Thyroid gland (tissue), 4 donors: ENCODE measurements around the gene PKNOX2. TPM values are rescaled to one million over a fixed set of nuclear protein-coding genes. Genes with fewer than 3 reads are reported as not detected.

Experiments
- DNase-seq, 2 donors: peaks; one replicate each; pipeline ENCODE4 v3.0.0-alpha.2; 2019
- H3K27ac ChIP-seq, 3 donors: fragments of 200-600 bp; sonication (generic); 1 replicate in 2 of 3; 2 replicates in 1 of 3; pipeline ENCODE4 v1.5.1; 2016 to 2019; ENCODE audit warnings: mild to moderate bottlenecking in 1 of 3, moderate library complexity in 1 of 3
- H3K27me3 ChIP-seq: fragments of 200-600 bp; sonication (generic); one replicate; pipeline ENCODE4 v1.5.1; 2019
- H3K36me3 ChIP-seq, 2 donors: fragments of 200-600 bp; sonication (generic); one replicate each; pipeline ENCODE4 v1.5.1; 2016 to 2019
- H3K4me1 ChIP-seq, 2 donors: fragments of 200-600 bp; sonication (generic); one replicate each; pipeline ENCODE4 v1.5.1; 2017 to 2019
- H3K4me3 ChIP-seq, 3 donors: fragments of 200-600 bp; sonication (generic); replicated peaks in 1 of 3; 1 replicate in 2 of 3; 2 replicates in 1 of 3; pipeline ENCODE4 v1.5.1; 2016; ENCODE audit warnings: mild to moderate bottlenecking in 1 of 3
- H3K9me3 ChIP-seq: fragments of 200-600 bp; sonication (generic); one replicate; pipeline ENCODE4 v1.5.1; 2017
- POLR2A ChIP-seq, 2 donors: fragments of 450-650 bp; IDR thresholded peaks; one replicate each; pipeline ENCODE4 v1.6.1; 2017; ENCODE audit warnings: antibody characterized with exemption in 2 of 2, mild to moderate bottlenecking in 2 of 2, moderate library complexity in 1 of 2
- WGBS, 2 donors: methylation state at CpG; one replicate each; pipeline ENCODE4 v1.1.5; 2017; 5-methylcytosine and 5-hydroxymethylcytosine counted together
- intact Hi-C: fragments of 100-400 bp; cut with DNase I; formaldehyde crosslinking; loops from one replicate; pipeline ENCODE4 v1.15.1; 2023
- total RNA-seq, 4 donors: library from RNA; depleted of rRNA; stranded (reverse); fragments of >200 nt; gene quantifications; one replicate each; pipeline ENCODE4 v1.2.3, GENCODE V29; 2016
- TF ChIP-seq, protein P1 (sequence below), 6 experiments: fragments of 200-600 bp in 3 of 6; fragments of 450-650 bp in 3 of 6; sonication (generic) in 3 of 6; IDR thresholded peaks; one replicate each; pipeline ENCODE4 v1.5.1; 2016 to 2019; ENCODE audit warnings: antibody characterized with exemption in 6 of 6, mild to moderate bottlenecking in 2 of 6, inconsistent platforms in 1 of 6, moderate library complexity in 1 of 6

PKNOX2 gene
- total RNA-seq, 4 donors from 2014 or later, result 6.3 to 28.0 (median 18.7) TPM

- Histone ChIP-seq H3K9me3 (no peaks in the 10 kb centered on the region), H3K36me3 (no peaks in the 10 kb centered on the region), H3K27me3 (no peaks in the 10 kb centered on the region), H3K4me1 (no peaks in the 10 kb centered on the region), H3K27ac (no peak overlapping the region), H3K4me3 (no peak overlapping the region)
- 85 to 91% methylated on average over 7 of the region's 7 CpGs for WGBS, 2 donors
- no peak for DNase-seq
- TF ChIP-seq, protein P1, sequence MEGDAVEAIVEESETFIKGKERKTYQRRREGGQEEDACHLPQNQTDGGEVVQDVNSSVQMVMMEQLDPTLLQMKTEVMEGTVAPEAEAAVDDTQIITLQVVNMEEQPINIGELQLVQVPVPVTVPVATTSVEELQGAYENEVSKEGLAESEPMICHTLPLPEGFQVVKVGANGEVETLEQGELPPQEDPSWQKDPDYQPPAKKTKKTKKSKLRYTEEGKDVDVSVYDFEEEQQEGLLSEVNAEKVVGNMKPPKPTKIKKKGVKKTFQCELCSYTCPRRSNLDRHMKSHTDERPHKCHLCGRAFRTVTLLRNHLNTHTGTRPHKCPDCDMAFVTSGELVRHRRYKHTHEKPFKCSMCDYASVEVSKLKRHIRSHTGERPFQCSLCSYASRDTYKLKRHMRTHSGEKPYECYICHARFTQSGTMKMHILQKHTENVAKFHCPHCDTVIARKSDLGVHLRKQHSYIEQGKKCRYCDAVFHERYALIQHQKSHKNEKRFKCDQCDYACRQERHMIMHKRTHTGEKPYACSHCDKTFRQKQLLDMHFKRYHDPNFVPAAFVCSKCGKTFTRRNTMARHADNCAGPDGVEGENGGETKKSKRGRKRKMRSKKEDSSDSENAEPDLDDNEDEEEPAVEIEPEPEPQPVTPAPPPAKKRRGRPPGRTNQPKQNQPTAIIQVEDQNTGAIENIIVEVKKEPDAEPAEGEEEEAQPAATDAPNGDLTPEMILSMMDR (IDR thresholded peaks at IDR 0.05), result no peak
- TF ChIP-seq POLR2A (IDR thresholded peaks at IDR 0.05), result no peak
- intact Hi-C loops, result no loop called here
These were observed 163.1 kb downstream of the PKNOX2 start for GRCh38 chr11:125327518-125328224.

DNA sequence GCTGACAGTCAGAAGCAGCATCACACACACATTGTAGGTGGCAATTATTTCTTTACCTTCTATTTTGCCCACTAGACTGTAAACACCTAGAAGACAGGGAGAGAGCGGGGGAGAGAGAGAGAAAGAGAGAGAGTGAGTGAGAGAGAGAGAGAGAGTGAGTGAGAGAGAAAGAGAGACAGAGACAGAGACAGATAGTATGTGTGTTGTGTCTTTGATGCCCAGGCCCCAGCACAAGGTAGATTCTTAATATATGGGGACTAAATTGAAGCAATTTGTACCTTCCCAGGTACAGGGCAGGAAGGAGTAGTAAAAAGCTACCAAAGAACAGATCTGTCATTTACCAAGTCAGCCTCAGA, 163.7 kb downstream of the PKNOX2 start:
- DNase-seq, result no peak
- intact Hi-C loops, result no loop called here
- 92 to 95% methylated on average over 1 of the region's 1 CpG for WGBS, 2 donors

GRCh38 chr11:125329786-125330185, 165.2 kb downstream of the PKNOX2 start:
- Histone ChIP-seq H3K27me3 (no peaks in the 10 kb centered on the region), H3K36me3 (no peaks in the 10 kb centered on the region), H3K4me3 (no peak overlapping the region), H3K4me1 (no peaks in the 10 kb centered on the region), H3K9me3 (no peaks in the 10 kb centered on the region), H3K27ac (no peak overlapping the region)
- intact Hi-C loops, result no loop called here
- no peak for DNase-seq
- no peak for TF ChIP-seq POLR2A (IDR thresholded peaks at IDR 0.05)
- 77 to 81% methylated on average over 9 of the region's 9 CpGs for WGBS, 2 donors

More for the DNA sequence above, 163.7 kb downstream of the PKNOX2 start:
- H3K27me3 ChIP-seq, result no peaks in the 10 kb centered on the region
- no peaks in the 10 kb centered on the region for H3K36me3 ChIP-seq
- no peaks in the 10 kb centered on the region for H3K9me3 ChIP-seq
- no peak overlapping the region for H3K4me3 ChIP-seq
- TF ChIP-seq, protein P1 (IDR thresholded peaks at IDR 0.05), result no peak
- no peak for TF ChIP-seq POLR2A (IDR thresholded peaks at IDR 0.05)
- no peaks in the 10 kb centered on the region for H3K4me1 ChIP-seq
- H3K27ac ChIP-seq, result no peak overlapping the region

DNA sequence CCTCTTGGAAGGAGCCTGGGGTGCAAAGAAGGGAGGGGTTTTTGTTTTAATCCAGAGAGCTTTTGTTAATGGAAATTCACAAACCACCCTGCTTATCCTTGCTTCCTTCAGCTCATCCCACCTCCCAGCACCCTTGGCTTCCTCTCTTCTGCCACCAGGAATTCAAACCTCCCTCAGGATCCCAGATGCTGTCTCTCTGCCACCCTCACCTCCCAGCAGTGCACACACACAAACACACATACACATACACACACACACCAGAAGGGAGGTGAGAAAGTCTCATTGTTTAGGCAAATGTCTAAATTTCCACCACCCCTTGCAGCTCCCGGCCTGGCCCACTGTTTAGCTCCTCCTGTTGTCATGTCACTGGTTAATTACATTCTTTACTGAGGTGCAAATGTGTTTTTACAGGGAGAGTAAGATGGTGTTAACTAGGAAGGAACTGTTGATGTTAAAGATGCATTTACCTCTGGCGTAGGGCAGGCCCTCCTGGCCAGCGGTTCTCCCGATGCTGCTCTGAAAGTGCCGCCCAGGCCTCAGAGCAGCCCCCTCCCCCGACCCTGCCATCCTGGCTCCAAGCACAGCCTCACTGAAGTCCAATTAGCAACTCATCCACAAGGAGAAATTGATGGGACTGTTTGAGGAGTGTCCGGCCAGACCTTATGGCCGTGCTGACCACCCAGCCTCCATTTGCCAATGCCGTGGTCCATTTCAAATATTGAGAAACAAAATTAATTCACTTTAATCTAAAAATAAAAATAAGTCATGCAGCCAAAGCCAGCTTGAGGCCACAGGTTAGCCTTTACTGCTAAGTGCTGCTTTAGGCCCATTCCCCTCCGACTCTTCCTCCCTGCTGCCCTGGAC, 166.1 kb downstream of the PKNOX2 start:
- no peaks in the 10 kb centered on the region for H3K4me1 ChIP-seq
- H3K9me3 ChIP-seq, result no peaks in the 10 kb centered on the region
- H3K36me3 ChIP-seq, result no peaks in the 10 kb centered on the region
- H3K27me3 ChIP-seq, result no peaks in the 10 kb centered on the region
- H3K4me3 ChIP-seq, result no peak overlapping the region
- TF ChIP-seq, protein P1 (IDR thresholded peaks at IDR 0.05), result no peak
- no peak for TF ChIP-seq POLR2A (IDR thresholded peaks at IDR 0.05)
- intact Hi-C loops, result no loop called here
- 94 to 96% methylated on average over 10 of the region's 10 CpGs for WGBS, 2 donors
- no peak overlapping the region for H3K27ac ChIP-seq
- DNase-seq, result no peak

- DNase-seq, result no peak
- Histone ChIP-seq H3K27me3 (no peaks in the 10 kb centered on the region), H3K4me3 (no peak overlapping the region), H3K4me1 (no peaks in the 10 kb centered on the region), H3K9me3 (no peaks in the 10 kb centered on the region), H3K36me3 (no peaks in the 10 kb centered on the region), H3K27ac (no peak overlapping the region)
- 76 to 83% methylated on average over 9 of the region's 9 CpGs for WGBS, 2 donors
- intact Hi-C loops, result no loop called here
- TF ChIP-seq, protein P1 (IDR thresholded peaks at IDR 0.05), result no peak
- no peak for TF ChIP-seq POLR2A (IDR thresholded peaks at IDR 0.05)
These were observed 166.9 kb downstream of the PKNOX2 start for GRCh38 chr11:125331357-125332035.
